RWPE1 (cell line): ENCODE data around the gene HIVEP2.

ENCODE experiments used
- CTCF ChIA-PET: fragments of 350-600 bp; sonication (Branson Sonifier 250); formaldehyde crosslinking; extraction: SDS; loops from one replicate; lab custom pipeline; 2021; lab: Yijun Ruan, JAX
- POLR2A ChIA-PET: fragments of 400-600 bp; formaldehyde crosslinking; extraction: SDS; loops from one replicate; lab custom pipeline; 2020; ENCODE audit warnings: antibody characterized with exemption; ENCODE audit not compliant: low non-redundant PET; lab: Yijun Ruan, JAX
- DNase-seq: peaks from one replicate; pipeline ENCODE4 v3.0.0; 2012; ENCODE audit warnings: low spot score
- H3K27ac ChIP-seq: fragments of 450-650 bp; 2 replicates; pipeline ENCODE4 v1.5.1; 2017
- CTCF ChIP-seq: fragments of 450-650 bp; conservative IDR thresholded peaks from 2 replicates; pipeline ENCODE4 v1.5.1; 2017; ENCODE audit warnings: low read depth, mild to moderate bottlenecking

Gene HIVEP2

DNA sequence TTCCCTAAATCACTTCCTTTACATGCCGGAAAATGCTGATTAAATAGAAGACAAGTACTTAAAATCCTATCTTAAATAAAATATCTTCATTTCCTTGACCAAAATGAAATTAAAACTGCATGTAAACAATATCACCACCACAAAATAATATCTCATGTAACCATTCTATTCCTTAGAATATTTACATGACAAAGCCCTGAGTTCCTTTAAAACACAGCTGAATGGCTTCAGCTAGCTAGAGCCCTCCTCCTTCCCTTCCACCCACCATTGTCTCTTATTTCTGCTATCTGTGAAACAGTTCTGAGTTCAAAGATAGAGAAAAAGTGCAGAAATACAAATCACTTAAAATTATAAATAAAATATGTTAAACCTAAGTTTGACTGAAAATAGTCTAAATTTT, 103.1 kb downstream of the HIVEP2 start:
- no peak for DNase-seq
- CTCF ChIA-PET = no interaction called here
- TF ChIP-seq CTCF = no peak
- H3K27ac ChIP-seq = no peak overlapping the region
- POLR2A ChIA-PET = no interaction called here

DNA sequence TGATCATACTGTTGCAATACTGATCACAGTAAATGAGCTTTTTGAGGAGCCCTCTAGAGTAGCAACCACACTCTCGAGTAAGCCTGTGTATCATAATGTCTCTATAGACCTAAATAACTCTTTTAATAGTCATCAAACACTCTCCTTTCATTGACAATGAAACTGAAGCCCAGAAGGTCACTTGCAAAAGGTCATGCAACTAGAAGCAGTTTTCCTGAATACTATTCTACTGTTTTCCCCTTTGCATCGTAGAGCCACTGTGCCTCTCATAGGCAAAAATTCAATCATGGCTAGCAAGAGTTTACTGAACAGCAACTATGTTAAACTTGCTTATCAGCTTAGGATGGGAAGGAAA, 105.3 kb downstream of the HIVEP2 start:
- ChIA-PET POLR2A (no interaction called here), CTCF (interaction anchor here (0.6 kb wide), 1 partner anchor 140 kb away, joined by 3 read pairs; no protein-coding TSS in a partner anchor)
- no peak for TF ChIP-seq CTCF
- H3K27ac ChIP-seq = no peak overlapping the region
- no peak for DNase-seq

DNA sequence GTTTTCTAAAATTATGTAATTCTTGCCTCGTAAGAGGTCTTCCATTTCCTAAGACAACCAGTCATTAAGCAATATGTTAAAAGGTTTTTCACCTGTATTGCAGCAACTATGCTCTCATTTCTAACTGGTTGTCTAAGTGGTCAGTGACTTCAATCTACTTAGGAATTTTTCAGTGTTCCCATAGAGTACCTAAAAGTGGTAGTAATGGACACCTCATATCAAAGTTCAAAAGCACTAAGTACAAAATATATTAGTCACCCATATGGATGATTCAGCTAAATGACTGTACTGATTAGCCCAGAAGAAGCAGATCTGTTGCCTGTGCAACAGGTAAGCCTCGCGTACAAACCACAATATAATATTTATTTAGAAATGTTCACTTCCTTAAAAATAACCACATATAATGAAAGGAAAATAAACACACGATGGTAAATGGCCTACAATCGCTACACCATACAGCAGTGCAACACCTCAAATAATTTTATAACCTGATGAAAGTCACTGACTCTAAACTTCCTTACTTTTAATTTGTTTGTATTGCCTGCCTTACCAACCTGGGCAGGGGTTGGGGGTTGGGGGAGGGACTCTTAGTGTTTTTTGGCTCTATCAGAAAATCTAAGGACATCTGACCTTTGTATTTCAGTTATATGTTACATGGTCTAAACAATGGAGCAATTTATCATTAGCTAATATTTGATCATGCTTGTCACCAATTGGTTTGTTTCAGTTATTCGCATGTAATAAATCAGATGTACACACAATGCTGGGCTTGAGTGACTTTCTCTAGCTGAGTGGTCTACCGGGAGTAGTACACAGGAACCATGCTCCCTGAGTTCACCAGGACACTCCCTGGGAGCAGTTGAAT, 105.9 kb downstream of the HIVEP2 start:
- peak; percentile 67 for DNase-seq
- no peak overlapping the region for H3K27ac ChIP-seq
- ChIA-PET POLR2A (no interaction called here), CTCF (no interaction called here)
- no peak for TF ChIP-seq CTCF

DNA sequence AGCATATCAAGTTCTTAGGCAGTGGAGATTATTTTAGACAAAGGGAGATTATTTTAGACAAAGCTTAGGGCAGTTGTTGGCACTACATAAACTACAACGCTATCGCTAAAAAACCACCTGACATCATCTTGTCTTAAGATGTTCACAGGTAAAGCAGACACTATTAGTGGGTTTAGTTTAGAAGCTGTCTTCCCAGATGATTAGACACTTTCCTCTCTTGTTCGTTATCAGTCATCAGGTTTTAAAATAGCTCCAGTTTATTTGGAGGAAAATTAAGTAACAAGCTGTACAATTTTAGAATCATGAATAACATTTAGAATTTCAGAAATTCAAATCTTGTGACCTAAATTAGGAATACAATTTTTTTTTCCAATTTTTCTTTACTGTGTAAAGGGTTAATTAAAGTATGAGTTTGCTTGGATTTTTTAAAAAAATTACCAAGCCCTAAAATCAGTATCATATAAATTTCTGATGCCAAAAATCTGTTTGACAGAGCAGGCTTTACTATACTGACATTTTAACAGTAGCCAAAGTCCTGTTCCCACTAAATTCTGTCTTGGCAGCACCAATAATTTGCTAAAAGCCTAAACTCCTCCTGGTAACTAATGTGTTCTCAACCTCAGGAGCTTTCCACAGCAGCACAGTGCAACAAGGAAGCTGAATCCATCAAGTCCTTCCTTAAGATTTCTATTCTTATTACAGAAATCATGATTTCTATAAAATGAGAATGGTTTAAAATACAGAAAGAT, 109.0 kb downstream of the HIVEP2 start:
- ChIA-PET CTCF (no interaction called here), POLR2A (no interaction called here)
- no peak overlapping the region for H3K27ac ChIP-seq
- DNase-seq = no peak
- TF ChIP-seq CTCF = no peak

- no peak for TF ChIP-seq CTCF
- H3K27ac ChIP-seq = no peak overlapping the region
- ChIA-PET CTCF (interaction anchor here (0.7 kb wide), 1 partner anchor 401 kb away, joined by 3 read pairs; no protein-coding TSS in a partner anchor), POLR2A (no interaction called here)
- DNase-seq = no peak
These were observed 110.1 kb downstream of the HIVEP2 start for GRCh38 chr6:142834853-142835252.

DNA sequence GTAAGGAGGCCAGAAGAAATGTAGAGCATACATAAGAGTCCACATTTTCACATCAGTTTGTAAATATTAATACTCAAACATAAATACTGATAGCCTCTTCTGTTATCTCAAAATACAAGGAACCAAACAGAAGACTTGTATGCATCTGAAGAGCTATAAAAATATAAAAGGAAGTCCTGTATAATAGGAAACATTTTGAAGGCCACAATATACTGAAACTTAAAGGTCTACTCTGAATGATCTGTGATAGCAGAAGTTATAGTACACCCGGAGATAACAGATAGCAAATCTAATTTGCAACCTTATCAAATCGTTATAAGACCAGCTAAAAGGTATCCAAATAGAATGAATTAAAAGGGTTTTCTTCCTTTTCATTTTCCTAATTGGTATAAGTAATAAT, 111.2 kb downstream of the HIVEP2 start:
- no peak for DNase-seq
- no peak for TF ChIP-seq CTCF
- H3K27ac ChIP-seq = no peak overlapping the region
- ChIA-PET CTCF (no interaction called here), POLR2A (no interaction called here)
